Measurements from ENCODE around the gene FRMD3.

The FRMD3 gene

DNA sequence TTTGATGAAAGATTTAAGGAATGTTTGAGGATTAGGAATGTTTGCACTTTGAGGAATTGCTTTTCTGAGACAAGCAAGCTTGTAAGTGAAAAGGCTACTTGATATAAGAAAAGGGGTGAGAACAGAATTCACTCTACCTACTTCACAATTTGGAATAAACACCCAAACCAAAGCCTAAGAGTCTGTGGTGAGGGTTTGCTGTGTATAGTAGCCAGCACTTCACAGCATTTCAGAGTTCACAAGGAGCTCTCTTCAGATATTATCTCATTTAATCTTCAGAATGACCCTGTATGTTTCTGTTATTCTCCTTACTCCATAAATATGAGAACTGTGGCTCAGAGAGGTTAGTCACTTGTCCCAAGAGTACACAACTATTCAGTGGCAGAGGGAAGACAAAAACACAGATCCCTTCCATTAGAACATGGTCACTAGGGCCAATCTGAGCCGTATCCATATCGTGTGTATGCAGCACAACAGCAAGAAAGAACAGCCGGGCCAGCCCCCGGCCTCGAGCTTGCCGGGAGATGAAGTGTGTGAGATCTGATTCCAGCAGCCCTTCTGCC lies 92.4 kb downstream of the FRMD3 start:
- H3K4me3 Mint-ChIP-seq, result no peak overlapping the region
- no peak for DNase-seq
- H3K9me3 Mint-ChIP-seq, result no peaks in the 10 kb centered on the region
- TF ChIP-seq, protein P1, sequence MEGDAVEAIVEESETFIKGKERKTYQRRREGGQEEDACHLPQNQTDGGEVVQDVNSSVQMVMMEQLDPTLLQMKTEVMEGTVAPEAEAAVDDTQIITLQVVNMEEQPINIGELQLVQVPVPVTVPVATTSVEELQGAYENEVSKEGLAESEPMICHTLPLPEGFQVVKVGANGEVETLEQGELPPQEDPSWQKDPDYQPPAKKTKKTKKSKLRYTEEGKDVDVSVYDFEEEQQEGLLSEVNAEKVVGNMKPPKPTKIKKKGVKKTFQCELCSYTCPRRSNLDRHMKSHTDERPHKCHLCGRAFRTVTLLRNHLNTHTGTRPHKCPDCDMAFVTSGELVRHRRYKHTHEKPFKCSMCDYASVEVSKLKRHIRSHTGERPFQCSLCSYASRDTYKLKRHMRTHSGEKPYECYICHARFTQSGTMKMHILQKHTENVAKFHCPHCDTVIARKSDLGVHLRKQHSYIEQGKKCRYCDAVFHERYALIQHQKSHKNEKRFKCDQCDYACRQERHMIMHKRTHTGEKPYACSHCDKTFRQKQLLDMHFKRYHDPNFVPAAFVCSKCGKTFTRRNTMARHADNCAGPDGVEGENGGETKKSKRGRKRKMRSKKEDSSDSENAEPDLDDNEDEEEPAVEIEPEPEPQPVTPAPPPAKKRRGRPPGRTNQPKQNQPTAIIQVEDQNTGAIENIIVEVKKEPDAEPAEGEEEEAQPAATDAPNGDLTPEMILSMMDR (IDR thresholded peaks at IDR 0.05), result no peak
- peaks cover 4% of the 10 kb centered on the region for H3K27me3 Mint-ChIP-seq (ENCODE audit: low read depth, poor library complexity)
- H3K4me1 Mint-ChIP-seq, result peaks cover 18% of the 10 kb centered on the region
- no peak overlapping the region for H3K27ac Mint-ChIP-seq
- no peaks in the 10 kb centered on the region for H3K36me3 Mint-ChIP-seq (ENCODE audit: low read depth)

DNA sequence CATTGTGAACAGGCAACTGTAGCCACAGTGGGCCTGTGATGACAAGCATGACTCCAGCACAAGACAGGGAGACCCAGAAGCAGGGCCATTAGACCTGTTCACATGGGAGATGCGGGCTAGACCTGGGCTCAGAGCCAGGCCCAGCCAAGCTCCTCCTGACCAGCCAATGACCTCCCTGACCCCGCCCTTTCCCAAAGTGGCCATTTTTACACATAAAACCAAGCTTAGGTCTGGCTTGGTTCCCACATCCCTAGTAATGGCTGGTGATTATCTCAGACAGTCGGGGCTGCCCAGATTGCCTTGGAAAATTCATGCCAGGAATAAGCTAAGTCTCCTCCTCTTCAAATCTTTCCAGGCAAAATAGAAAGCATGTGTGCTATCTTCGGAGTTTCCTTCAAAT lies 94.1 kb downstream of the FRMD3 start:
- no peak for DNase-seq
- TF ChIP-seq, protein P1 (IDR thresholded peaks at IDR 0.05), result no peak
- no peaks in the 10 kb centered on the region for H3K9me3 Mint-ChIP-seq
- H3K4me3 Mint-ChIP-seq, result no peak overlapping the region
- peaks cover 4% of the 10 kb centered on the region for H3K27me3 Mint-ChIP-seq (ENCODE audit: low read depth, poor library complexity)
- peaks cover 9% of the 10 kb centered on the region for H3K4me1 Mint-ChIP-seq
- H3K36me3 Mint-ChIP-seq (ENCODE audit: low read depth), result no peaks in the 10 kb centered on the region
- no peak overlapping the region for H3K27ac Mint-ChIP-seq

DNA sequence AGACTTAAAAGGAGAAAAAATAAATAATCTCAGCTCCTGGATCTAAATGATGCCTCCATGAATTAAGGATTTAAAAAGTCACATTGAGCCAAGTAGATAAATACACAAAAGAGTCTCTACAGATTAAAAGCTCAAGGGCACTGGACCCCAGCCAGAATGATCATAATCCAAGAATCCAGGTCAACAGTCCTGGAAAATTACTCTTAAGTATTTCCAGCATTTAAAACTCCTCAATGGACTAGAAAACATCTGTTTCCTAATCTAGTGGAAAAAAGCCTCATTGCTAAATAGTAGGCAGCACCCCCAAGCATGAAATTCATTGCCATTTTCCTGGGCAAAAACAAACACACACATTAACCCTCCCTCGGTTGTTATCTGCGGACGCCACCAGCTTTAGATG lies 96.8 kb downstream of the FRMD3 start:
- TF ChIP-seq, protein P1 (IDR thresholded peaks at IDR 0.05), result no peak
- Mint-ChIP-seq H3K9me3 (no peaks in the 10 kb centered on the region), H3K27ac (no peak overlapping the region), H3K36me3 (ENCODE audit: low read depth) (no peaks in the 10 kb centered on the region), H3K4me3 (no peak overlapping the region), H3K27me3 (ENCODE audit: low read depth, poor library complexity) (no peaks in the 10 kb centered on the region), H3K4me1 (peaks cover 7% of the 10 kb centered on the region)
- no peak for DNase-seq

DNA sequence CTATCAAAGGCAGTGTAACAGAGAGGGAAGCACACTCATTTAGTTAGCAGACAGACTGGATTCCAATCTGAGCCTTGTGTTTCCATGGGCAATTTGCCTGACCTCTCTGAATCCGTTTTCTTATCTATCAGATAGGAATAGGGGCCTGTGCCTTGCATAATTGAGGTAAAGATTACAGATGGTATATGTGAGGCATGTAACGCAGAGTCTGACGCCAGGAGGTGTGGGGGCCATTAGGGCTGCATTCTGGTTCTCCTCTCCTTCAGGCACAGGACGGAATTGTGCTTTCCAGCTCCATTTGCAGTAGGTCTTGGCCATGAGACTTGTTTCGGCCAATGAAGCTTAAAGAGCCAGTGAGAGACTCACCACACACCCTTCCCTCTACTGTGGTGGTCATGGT lies 97.6 kb downstream of the FRMD3 start:
- no peak for DNase-seq
- Mint-ChIP-seq H3K9me3 (no peaks in the 10 kb centered on the region), H3K4me1 (peaks cover 7% of the 10 kb centered on the region), H3K36me3 (ENCODE audit: low read depth) (no peaks in the 10 kb centered on the region), H3K4me3 (no peak overlapping the region), H3K27ac (no peak overlapping the region), H3K27me3 (ENCODE audit: low read depth, poor library complexity) (no peaks in the 10 kb centered on the region)
- TF ChIP-seq, protein P1 (IDR thresholded peaks at IDR 0.05), result no peak

DNA sequence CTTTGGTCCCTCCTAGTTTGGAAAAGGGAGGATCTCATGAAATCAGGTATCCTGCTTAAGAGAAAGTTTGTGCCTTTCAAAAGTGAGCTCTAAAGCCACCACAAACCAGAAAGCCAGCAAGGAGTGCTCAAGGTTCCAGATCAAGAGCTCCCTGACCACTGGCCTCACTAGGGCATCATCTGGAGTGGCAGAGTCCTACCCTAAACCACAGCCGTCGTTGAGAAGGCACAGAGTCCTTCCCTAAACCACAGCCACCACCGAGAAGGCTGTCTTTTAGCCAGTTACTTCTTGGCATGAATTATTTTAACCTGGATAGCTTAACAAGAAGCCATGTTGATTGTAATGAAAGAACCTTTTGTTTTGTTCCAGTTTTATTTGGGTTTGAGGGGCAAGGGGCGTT lies 102.9 kb downstream of the FRMD3 start:
- TF ChIP-seq, protein P1 (IDR thresholded peaks at IDR 0.05), result no peak
- H3K4me1 Mint-ChIP-seq, result peaks cover 19% of the 10 kb centered on the region
- H3K27ac Mint-ChIP-seq, result no peak overlapping the region
- no peak for DNase-seq
- H3K9me3 Mint-ChIP-seq, result peaks cover 9% of the 10 kb centered on the region
- no peaks in the 10 kb centered on the region for H3K36me3 Mint-ChIP-seq (ENCODE audit: low read depth)
- H3K4me3 Mint-ChIP-seq, result no peak overlapping the region
- H3K27me3 Mint-ChIP-seq (ENCODE audit: low read depth, poor library complexity), result no peaks in the 10 kb centered on the region

DNA sequence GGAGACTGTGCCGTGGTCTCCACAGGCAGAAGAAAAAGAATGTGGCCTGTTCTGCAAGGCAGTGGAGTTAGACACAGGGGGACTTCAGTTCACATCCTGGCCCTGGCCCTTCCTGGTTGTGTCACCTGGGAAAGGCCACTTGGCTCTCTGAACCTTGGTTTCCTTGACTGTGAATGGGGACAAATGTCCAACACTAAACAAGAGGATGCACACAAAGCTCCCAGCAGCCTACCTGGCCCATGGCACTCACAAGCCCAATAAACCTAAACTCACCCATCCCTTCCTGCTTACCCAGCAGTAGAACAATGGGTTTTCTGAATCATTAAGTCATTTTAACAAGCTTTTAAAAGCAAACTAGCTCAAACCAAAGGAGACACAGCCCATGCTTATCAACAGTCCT lies 103.9 kb downstream of the FRMD3 start:
- no peak for DNase-seq
- TF ChIP-seq, protein P1 (IDR thresholded peaks at IDR 0.05), result no peak
- H3K27me3 Mint-ChIP-seq (ENCODE audit: low read depth, poor library complexity), result no peaks in the 10 kb centered on the region
- H3K4me1 Mint-ChIP-seq, result peaks cover 19% of the 10 kb centered on the region
- peaks cover 9% of the 10 kb centered on the region for H3K9me3 Mint-ChIP-seq
- no peak overlapping the region for H3K27ac Mint-ChIP-seq
- H3K4me3 Mint-ChIP-seq, result no peak overlapping the region
- no peaks in the 10 kb centered on the region for H3K36me3 Mint-ChIP-seq (ENCODE audit: low read depth)
